Kidney (tissue), 14 donors: Measurements from ENCODE around the gene PPP2R1B. TPM values are rescaled to one million over a fixed set of nuclear protein-coding genes. Genes with fewer than 3 reads are reported as not detected.
A peak's percentile ranks its signal among the peaks of the same experiment; 100 is the strongest.
"Not testable (repeated sequence)": the region's sequence is repeated elsewhere in the genome, so short reads cannot be mapped to it uniquely, and the experiment has no call there.

Source experiments
- DNase-seq, 5 donors: peaks; one replicate each; pipeline ENCODE4 v3.0.0-alpha.2; 2013 to 2020
- FAIRE-seq: peaks from 2 replicates; lab custom pipeline; 2012; peaks lifted over from hg19 to GRCh38; lab: Jason Lieb, UNC
- H3K27ac ChIP-seq, 2 donors: one replicate each; pipeline ENCODE4 v1.7.0; 2013; ENCODE audit warnings: low read depth in 2 of 2, low read length in 2 of 2, inconsistent platforms in 1 of 2
- H3K27me3 ChIP-seq: one replicate; pipeline ENCODE4 v1.7.1; 2013; ENCODE audit warnings: low read length, inconsistent platforms; ENCODE audit not compliant: control insufficient read depth, insufficient read depth
- H3K36me3 ChIP-seq, 3 donors: one replicate each; pipeline versions ENCODE4 v1.7.0 to v1.7.1; 2013; ENCODE audit warnings: low read length in 3 of 3, control low read depth in 1 of 3, inconsistent platforms in 1 of 3; ENCODE audit not compliant: insufficient read depth in 3 of 3, control insufficient read depth in 2 of 3
- H3K4me1 ChIP-seq, 3 donors: one replicate each; pipeline versions ENCODE4 v1.7.0 to v1.7.1; 2013; ENCODE audit warnings: low read length in 3 of 3, inconsistent platforms in 1 of 3, low read depth in 1 of 3; ENCODE audit not compliant: control insufficient read depth in 2 of 3, insufficient read depth in 2 of 3
- H3K4me3 ChIP-seq, 3 donors: one replicate each; pipeline versions ENCODE4 v1.7.0 to v1.8.1; 2013; ENCODE audit warnings: low read length in 3 of 3, control low read depth in 1 of 3, inconsistent platforms in 1 of 3
- H3K9ac ChIP-seq, 3 donors: one replicate each; pipeline versions ENCODE4 v1.7.0 to v1.7.1; 2013; ENCODE audit warnings: low read length in 3 of 3, control low read depth in 1 of 3, inconsistent platforms in 1 of 3
- H3K9me3 ChIP-seq, 3 donors: one replicate each; pipeline versions ENCODE4 v1.7.0 to v1.7.1; 2013; ENCODE audit warnings: low read length in 3 of 3, control low read depth in 1 of 3, inconsistent platforms in 1 of 3; ENCODE audit not compliant: control insufficient read depth in 2 of 3, insufficient read depth in 1 of 3
- CTCF ChIP-seq: IDR thresholded peaks from 3 replicates; pipeline ENCODE4 v1.5.1; 2012; ENCODE audit warnings: mild to moderate bottlenecking, moderate library complexity, borderline replicate concordance; ENCODE audit not compliant: insufficient read depth; ENCODE audit errors: extremely low read depth
- intact Hi-C: fragments of 100-400 bp; cut with DNase I; formaldehyde crosslinking; loops from one replicate; pipeline ENCODE4 v1.11.1; 2022
- polyA plus RNA-seq: library from polyadenylated mRNA; stranded (reverse); fragments of 350-450 nt; fragmentation: Illumina TruSeq; extraction: RNeasy Lipid Tissue Mini Kit (QIAGEN cat#74804); gene quantifications from one replicate; pipeline ENCODE4 v1.2.3, GENCODE V29; 2014; ENCODE audit warnings: low read depth, low replicate concordance; ENCODE audit not compliant: insufficient read depth
- total RNA-seq: library from RNA; stranded (reverse); fragmentation: NEBNext Ultra II Directional; extraction: Animal tissue kit (Norgen Biotek cat#: 25700); gene quantifications from one replicate; pipeline ENCODE4 v1.2.1, GENCODE V29; 2021
- donor health status: control.
- donor health status: control.
- donor health status: control.
- donor health status: control.
- donor health status: control.
- donor health status: DM: yes; HTN: yes; CAD: no.
- donor health status: Normal renal cell carcinoma (clear cell type).

PPP2R1B gene
- total and polyA plus RNA-seq, 2 donors from 2014 or later = 11.7 to 35.5 TPM

- Histone ChIP-seq H3K36me3 (peaks cover 2 to 40% (median 33%) of the 10 kb centered on the region in 3 donors), H3K4me1 (peaks cover 0 to 16% (median 9%) of the 10 kb centered on the region in 3 donors), H3K27me3 (no peaks in the 10 kb centered on the region), H3K4me3 (no peak overlapping the region), H3K9me3 (no peaks in the 10 kb centered on the region), H3K27ac (peak overlapping the region; percentile 45 to 83), H3K9ac (no peak overlapping the region)
- no peak for FAIRE-seq
- no peak for DNase-seq
- no peak for TF ChIP-seq CTCF
- intact Hi-C loops = no loop called here
Observed at GRCh38 chr11:111718859-111719258, 47.3 kb downstream of the PPP2R1B start.

GRCh38 chr11:111718436-111718835 is 47.8 kb downstream of the PPP2R1B start:
- DNase-seq (peak in 1 of 5 donors; percentile 35), FAIRE-seq (no peak)
- intact Hi-C loops = no loop called here
- H3K27ac ChIP-seq = peak overlapping the region; percentile 47 to 83
- peak overlapping the region in 1 of 3 donors; percentile 43 for H3K9ac ChIP-seq
- H3K9me3 ChIP-seq = no peaks in the 10 kb centered on the region
- H3K4me1 ChIP-seq = peaks cover 0 to 16% (median 9%) of the 10 kb centered on the region in 3 donors
- no peaks in the 10 kb centered on the region for H3K27me3 ChIP-seq
- H3K4me3 ChIP-seq = no peak overlapping the region
- H3K36me3 ChIP-seq = peaks cover 2 to 38% (median 34%) of the 10 kb centered on the region in 3 donors
- TF ChIP-seq CTCF = no peak

- H3K4me1 ChIP-seq = peaks cover 0 to 16% (median 9%) of the 10 kb centered on the region in 3 donors
- H3K9me3 ChIP-seq, H3K27me3 ChIP-seq, FAIRE-seq, H3K9ac ChIP-seq, H3K27ac ChIP-seq, H3K4me3 ChIP-seq, DNase-seq, intact Hi-C loops: not testable (repeated sequence)
- H3K36me3 ChIP-seq = peaks cover 2 to 38% (median 32%) of the 10 kb centered on the region in 3 donors
Observed at GRCh38 chr11:111717660-111718059, 48.5 kb downstream of the PPP2R1B start.

- FAIRE-seq = no peak
- TF ChIP-seq CTCF = no peak
- H3K9ac ChIP-seq = no peak overlapping the region
- no peak for DNase-seq
- no peak overlapping the region for H3K27ac ChIP-seq
- no peaks in the 10 kb centered on the region for H3K27me3 ChIP-seq
- peaks cover 2 to 29% (median 25%) of the 10 kb centered on the region in 3 donors for H3K36me3 ChIP-seq
- H3K4me1 ChIP-seq = peaks cover 0 to 9% (median 7%) of the 10 kb centered on the region in 3 donors
- H3K4me3 ChIP-seq = no peak overlapping the region
- no peaks in the 10 kb centered on the region for H3K9me3 ChIP-seq
- intact Hi-C loops = no loop called here
Observed at GRCh38 chr11:111715142-111715816, 50.9 kb downstream of the PPP2R1B start.
